Gastrocnemius medialis (tissue), 4 donors: ENCODE measurements around the gene BCORL1.

Experiments
- POLR2A ChIP-seq, 2 donors: fragments of 450-650 bp; IDR thresholded peaks; one replicate each; pipeline ENCODE4 v1.6.1; 2017; ENCODE audit warnings: antibody characterized with exemption in 2 of 2, mild to moderate bottlenecking in 2 of 2, moderate library complexity in 2 of 2
- TF ChIP-seq, protein P1 (sequence below), 5 experiments: fragments of 450-650 bp in 3 of 5; fragments of 200-600 bp in 2 of 5; sonication (generic) in 2 of 5; IDR thresholded peaks in 4 of 5; conservative IDR thresholded peaks in 1 of 5; 1 replicate in 4 of 5; 2 replicates in 1 of 5; pipeline ENCODE4 v1.5.1; 2016 to 2019; ENCODE audit warnings: antibody characterized with exemption in 5 of 5, mild to moderate bottlenecking in 3 of 5, moderate library complexity in 3 of 5

DNA sequence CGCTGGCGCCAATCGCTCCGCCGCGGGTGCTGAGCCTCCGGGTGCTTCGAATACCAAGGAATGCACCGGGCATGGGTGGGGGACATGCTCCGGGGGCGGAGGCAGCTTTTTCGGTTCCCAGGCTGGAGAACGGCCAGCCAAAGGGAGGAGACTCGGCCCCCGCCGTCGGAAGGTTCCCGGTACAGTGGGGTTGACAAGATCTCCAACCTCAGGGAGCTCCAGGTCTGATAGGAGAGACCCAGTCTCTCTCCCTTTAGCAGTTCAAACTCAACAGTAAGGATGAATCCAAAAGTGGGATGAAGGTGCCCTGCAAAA, 29.1 kb upstream of the BCORL1 start:
- no peak for TF ChIP-seq POLR2A (IDR thresholded peaks at IDR 0.05)
- TF ChIP-seq, protein P1, sequence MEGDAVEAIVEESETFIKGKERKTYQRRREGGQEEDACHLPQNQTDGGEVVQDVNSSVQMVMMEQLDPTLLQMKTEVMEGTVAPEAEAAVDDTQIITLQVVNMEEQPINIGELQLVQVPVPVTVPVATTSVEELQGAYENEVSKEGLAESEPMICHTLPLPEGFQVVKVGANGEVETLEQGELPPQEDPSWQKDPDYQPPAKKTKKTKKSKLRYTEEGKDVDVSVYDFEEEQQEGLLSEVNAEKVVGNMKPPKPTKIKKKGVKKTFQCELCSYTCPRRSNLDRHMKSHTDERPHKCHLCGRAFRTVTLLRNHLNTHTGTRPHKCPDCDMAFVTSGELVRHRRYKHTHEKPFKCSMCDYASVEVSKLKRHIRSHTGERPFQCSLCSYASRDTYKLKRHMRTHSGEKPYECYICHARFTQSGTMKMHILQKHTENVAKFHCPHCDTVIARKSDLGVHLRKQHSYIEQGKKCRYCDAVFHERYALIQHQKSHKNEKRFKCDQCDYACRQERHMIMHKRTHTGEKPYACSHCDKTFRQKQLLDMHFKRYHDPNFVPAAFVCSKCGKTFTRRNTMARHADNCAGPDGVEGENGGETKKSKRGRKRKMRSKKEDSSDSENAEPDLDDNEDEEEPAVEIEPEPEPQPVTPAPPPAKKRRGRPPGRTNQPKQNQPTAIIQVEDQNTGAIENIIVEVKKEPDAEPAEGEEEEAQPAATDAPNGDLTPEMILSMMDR (IDR thresholded peaks at IDR 0.05 in 4 of 5, conservative IDR thresholded peaks at IDR 0.05 in 1 of 5) = no peak
